Sigmoid colon (tissue), 4 donors: ENCODE results near the gene USP34.

Source experiments
- CTCF ChIP-seq, 4 experiments: fragments of 450-650 bp in 3 of 4; fragments of 200-600 bp in 1 of 4; IDR thresholded peaks; one replicate each; pipeline ENCODE4 v1.5.1; 2016 to 2019; ENCODE audit warnings: antibody characterized with exemption in 4 of 4, mild to moderate bottlenecking in 3 of 4, moderate library complexity in 2 of 4
- EP300 ChIP-seq, 4 donors: sonication (generic); formaldehyde crosslinking; IDR thresholded peaks; one replicate each; pipeline ENCODE4 v1.6.1; 2017; ENCODE audit warnings: antibody characterized with exemption in 4 of 4
- POLR2AphosphoS5 ChIP-seq, 4 donors: sonication (generic); formaldehyde crosslinking; IDR thresholded peaks; one replicate each; pipeline ENCODE4 v1.6.1; 2017; ENCODE audit warnings: antibody characterized with exemption in 4 of 4

GRCh38 chr2:61184263-61184662, 286.6 kb downstream of the USP34 start:
- TF ChIP-seq POLR2AphosphoS5 (IDR thresholded peaks at IDR 0.05) (no peak), CTCF (IDR thresholded peaks at IDR 0.05) (no peak), EP300 (IDR thresholded peaks at IDR 0.05) (no peak)
